GM23338 (cell line): Measurements from ENCODE around the gene GLDC. TPM values are rescaled to one million over a fixed set of nuclear protein-coding genes. Genes with fewer than 3 reads are reported as not detected.

Experiments used
- ATAC-seq: fragments of 200-7000 bp; cut with Tn5 transposase; 3 replicates; pipeline ENCODE4 v1.9.1; 2020
- DNase-seq: peaks from one replicate; pipeline ENCODE4 v3.0.0-alpha.2; 2015; ENCODE audit warnings: low spot score
- H2AFZ ChIP-seq: fragments of 200-600 bp; sonication (generic); 2 replicates; pipeline ENCODE4 v1.8.0; 2016; ENCODE audit warnings: antibody characterized with exemption, mild to moderate bottlenecking, moderate library complexity
- H3F3A ChIP-seq: fragments of 200-600 bp; sonication (generic); replicated peaks from 2 replicates; pipeline ENCODE4 v1.8.0; 2017; ENCODE audit warnings: antibody characterized with exemption, mixed run types, low read depth
- H3K27ac ChIP-seq: fragments of 200-600 bp; sonication (generic); 2 replicates; pipeline ENCODE4 v1.6.1; 2016; ENCODE audit warnings: low read depth
- H3K27me3 ChIP-seq: fragments of 200-600 bp; sonication (generic); 2 replicates; pipeline ENCODE4 v1.8.0; 2016; ENCODE audit warnings: mild to moderate bottlenecking, mixed run types, moderate library complexity; ENCODE audit not compliant: insufficient read depth
- H3K36me3 ChIP-seq: fragments of 200-600 bp; sonication (generic); 2 replicates; pipeline ENCODE4 v1.8.0; 2016; ENCODE audit warnings: mild to moderate bottlenecking; ENCODE audit not compliant: insufficient read depth
- H3K4me1 ChIP-seq: fragments of 200-600 bp; sonication (generic); 2 replicates; pipeline ENCODE4 v1.8.0; 2016; ENCODE audit warnings: mild to moderate bottlenecking, moderate library complexity; ENCODE audit not compliant: insufficient read depth
- H3K4me2 ChIP-seq: fragments of 200-600 bp; sonication (generic); 2 replicates; pipeline ENCODE4 v1.7.1; 2017; ENCODE audit warnings: mixed run types
- H3K4me3 ChIP-seq: fragments of 200-600 bp; sonication (generic); 2 replicates; pipeline ENCODE4 v1.6.1; 2016; ENCODE audit warnings: mixed run types
- H3K79me2 ChIP-seq: fragments of 200-600 bp; sonication (generic); replicated peaks from 2 replicates; pipeline ENCODE4 v1.8.0; 2017; ENCODE audit warnings: mild to moderate bottlenecking; ENCODE audit not compliant: insufficient read depth
- H3K9me2 ChIP-seq: fragments of 200-600 bp; sonication (generic); 2 replicates; pipeline ENCODE4 v1.8.0; 2017; ENCODE audit not compliant: insufficient read depth
- H4K20me1 ChIP-seq: fragments of 200-600 bp; sonication (generic); replicated peaks from 2 replicates; pipeline ENCODE4 v1.8.0; 2017; ENCODE audit warnings: mild to moderate bottlenecking; ENCODE audit not compliant: insufficient read depth
- H3K27ac Mint-ChIP-seq: 2 replicates; pipeline ENCODE4 v1.8.0; 2020; ENCODE audit warnings: inconsistent platforms, mild to moderate bottlenecking, moderate library complexity, mixed read lengths
- H3K27me3 Mint-ChIP-seq: 3 replicates; pipeline ENCODE4 v1.8.0; 2022; ENCODE audit warnings: low read depth, mild to moderate bottlenecking, moderate library complexity, mixed read lengths, inconsistent platforms; ENCODE audit not compliant: insufficient read depth, poor library complexity
- H3K36me3 Mint-ChIP-seq: 3 replicates; pipeline ENCODE4 v1.8.0; 2021; ENCODE audit warnings: low read depth, mild to moderate bottlenecking, inconsistent platforms, moderate library complexity, mixed read lengths
- H3K4me1 Mint-ChIP-seq: 3 replicates; pipeline ENCODE4 v1.8.0; 2020; ENCODE audit warnings: mild to moderate bottlenecking, inconsistent platforms, mixed read lengths
- H3K4me3 Mint-ChIP-seq: 3 replicates; pipeline ENCODE4 v1.8.0; 2021; ENCODE audit warnings: moderate library complexity, mild to moderate bottlenecking, inconsistent platforms, mixed read lengths
- H3K9me3 Mint-ChIP-seq: 3 replicates; pipeline ENCODE4 v1.8.0; 2020; ENCODE audit warnings: moderate library complexity, mild to moderate bottlenecking, inconsistent platforms, mixed read lengths
- CTCF ChIP-seq, 2 experiments: fragments of 200-600 bp in 1 of 2; sonication (generic) in 1 of 2; conservative IDR thresholded peaks; 2 replicates each; pipeline versions ENCODE4 v1.5.1 to v1.6.1; 2016 to 2017; ENCODE audit warnings: antibody characterized with exemption in 2 of 2, low read depth in 2 of 2, mild to moderate bottlenecking in 2 of 2, moderate library complexity in 1 of 2
- EZH2phosphoT487 ChIP-seq: fragments of 200-600 bp; sonication (generic); IDR thresholded peaks from one replicate; pipeline ENCODE4 v1.8.1; 2018; ENCODE audit warnings: antibody characterized with exemption; ENCODE audit not compliant: unreplicated experiment
- ZNF114 ChIP-seq: fragments of 250-450 bp; sonication (Bioruptor Pico); IDR thresholded peaks from 2 replicates; pipeline ENCODE4 v1.5.0; 2020; ENCODE audit warnings: mild to moderate bottlenecking, moderate library complexity
- ZNF462 ChIP-seq: fragments of 250-450 bp; sonication (Bioruptor Pico); IDR thresholded peaks from 2 replicates; pipeline ENCODE4 v1.5.0; 2020; ENCODE audit warnings: mild to moderate bottlenecking, moderate library complexity
- polyA plus RNA-seq: library from polyadenylated mRNA; unstranded; fragments of >200 nt; fragmentation: Nextera tagmentation; extraction: Ambion mirVana; gene quantifications from 2 replicates; pipeline ENCODE4 v1.2.1, GENCODE V29; 2016
- total RNA-seq: library from RNA; depleted of rRNA; stranded (reverse); fragments of >200 nt; shearing (Covaris generic); gene quantifications from 2 replicates; pipeline ENCODE4 v1.2.3, GENCODE V29; 2014

GLDC gene
- total and polyA plus RNA-seq, 2 experiments from 2014 or later, result 63.5 to 139 TPM

DNA sequence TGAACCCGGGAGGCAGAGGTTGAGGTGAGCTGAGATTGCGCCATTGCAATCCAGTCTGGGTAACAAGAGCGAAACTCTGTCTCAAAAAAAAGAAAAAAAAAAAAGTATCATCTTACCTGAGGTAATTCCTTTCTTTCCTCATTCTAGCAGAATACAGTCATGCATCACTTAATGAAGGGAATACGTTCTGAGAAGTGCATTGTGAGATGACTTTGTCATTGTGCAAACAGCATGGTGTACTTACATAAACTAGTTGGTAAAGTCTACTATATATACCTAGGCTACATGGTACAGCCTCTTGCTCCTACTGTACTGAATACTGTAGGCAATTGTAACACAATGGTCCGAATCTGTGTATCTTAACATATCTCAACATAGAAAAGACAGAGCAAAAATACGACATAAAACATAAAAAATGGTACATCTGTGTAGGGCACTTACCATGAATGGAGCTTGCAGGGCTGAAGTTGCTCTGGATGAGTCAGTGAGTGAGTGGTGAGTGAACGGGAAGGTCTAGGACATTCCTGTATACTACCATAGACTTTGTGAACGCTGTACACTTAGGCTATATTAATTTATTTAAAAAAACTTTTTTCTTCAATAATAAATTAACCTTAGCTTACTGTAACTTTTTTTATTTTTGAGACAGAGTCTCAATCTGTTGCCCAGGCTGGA lies 100.4 kb downstream of the GLDC start (continued):
- TF ChIP-seq ZNF462 (no peak), ZNF114 (CRISPR knock-in tag) (no peak), EZH2phosphoT487 (no peak)

- Histone ChIP-seq H3K9me2 (no peaks in the 10 kb centered on the region), H3K4me3 (no peak overlapping the region), H2AFZ (no peak overlapping the region), H3K27ac (no peak overlapping the region), H3K36me3 (peaks cover 22% of the 10 kb centered on the region), H3F3A (no peaks in the 10 kb centered on the region), H3K79me2 (no peaks in the 10 kb centered on the region), H3K27me3 (no peaks in the 10 kb centered on the region), H3K4me2 (no peak overlapping the region), H3K4me1 (no peaks in the 10 kb centered on the region), H4K20me1 (no peaks in the 10 kb centered on the region)
- TF ChIP-seq CTCF (conservative IDR thresholded peaks at IDR 0.05; ENCODE audit: low read depth in 2 of 2), result no peak
- no peak for TF ChIP-seq ZNF462
- DNase-seq (no peak), ATAC-seq (peak; percentile 72)
- Mint-ChIP-seq H3K27ac (no peak overlapping the region), H3K27me3 (peaks cover 6% of the 10 kb centered on the region), H3K4me3 (no peak overlapping the region), H3K4me1 (peaks cover 4% of the 10 kb centered on the region; the same call in 2 of the 3 replicates), H3K9me3 (no peaks in the 10 kb centered on the region), H3K36me3 (peaks cover 19% of the 10 kb centered on the region; the same call in 2 of the 3 replicates)
Measured at GRCh38 chr9:6543204-6543603, 102.3 kb downstream of the GLDC start.
